ENCODE results near the gene TAS2R10.
"Not testable (repeated sequence)": the region's sequence is repeated elsewhere in the genome, so short reads cannot be mapped to it uniquely, and the experiment has no call there.

Gene TAS2R10

GRCh38 chr12:10826258-10826657 lies at the start of gene TAS2R10:
TAS2R10 (minus strand) TSS chr12:10826358; CDS start chr12:10826269, 89 bp downstream.
- no peak for DNase-seq

GRCh38 chr12:10873378-10873777 lies 47.2 kb upstream of the TAS2R10 start:
- DNase-seq: no peak

- DNase-seq: no peak
These were observed 41.2 kb upstream of the TAS2R10 start for GRCh38 chr12:10867381-10867780.

DNA sequence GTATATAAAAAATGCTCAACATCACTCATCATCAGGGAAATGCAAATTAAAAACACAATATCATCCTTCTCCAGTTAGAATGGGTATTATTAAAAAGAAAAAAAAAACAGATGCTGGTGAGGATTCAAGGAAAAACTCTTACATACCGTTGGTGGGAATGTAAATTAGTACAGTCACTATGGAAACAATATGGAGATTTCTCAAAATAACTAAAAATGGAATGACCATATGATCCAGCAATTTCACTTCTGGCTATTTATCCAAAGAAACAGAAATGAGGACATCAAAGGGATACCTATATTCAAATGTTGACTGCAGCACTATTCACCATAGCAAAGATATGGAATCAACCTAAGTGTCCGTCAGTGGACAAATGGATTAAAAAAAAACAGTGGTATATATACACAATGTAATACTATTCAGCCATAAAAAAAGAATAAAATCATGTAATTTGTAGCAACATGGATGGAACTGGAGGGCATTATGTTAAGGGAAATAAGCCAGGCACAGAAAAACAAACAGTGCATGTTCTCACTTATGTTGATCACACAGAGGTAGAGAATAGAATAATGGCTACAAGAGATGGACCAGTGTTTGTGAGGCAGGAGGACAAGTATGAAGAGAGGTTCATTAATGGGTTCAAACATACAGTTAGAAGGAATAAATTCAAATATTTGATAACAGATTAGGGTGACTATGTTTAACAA lies 37.5 kb upstream of the TAS2R10 start:
- no peak for DNase-seq

DNA sequence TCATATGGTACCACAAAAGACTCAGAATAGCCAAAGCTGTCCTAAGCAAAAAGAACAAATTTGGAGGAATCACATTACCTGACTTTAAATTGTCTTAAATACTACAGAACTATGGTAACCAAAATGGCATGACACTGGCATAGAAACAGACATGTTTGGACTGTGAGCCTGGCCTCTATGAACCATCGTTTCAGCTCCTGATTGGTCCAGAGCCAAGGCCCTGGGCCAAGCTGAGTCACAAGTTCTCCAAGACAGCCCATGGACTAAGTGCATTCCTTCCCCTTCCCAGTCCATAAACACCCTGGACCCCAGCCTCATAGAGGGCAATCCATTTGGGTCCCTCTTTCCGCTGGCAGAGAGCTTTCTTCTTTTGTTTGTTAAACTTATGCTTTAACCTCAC lies 35.2 kb upstream of the TAS2R10 start:
- no peak for DNase-seq

- DNase-seq: no peak
These were observed 29.6 kb upstream of the TAS2R10 start for GRCh38 chr12:10855807-10856206.

DNA sequence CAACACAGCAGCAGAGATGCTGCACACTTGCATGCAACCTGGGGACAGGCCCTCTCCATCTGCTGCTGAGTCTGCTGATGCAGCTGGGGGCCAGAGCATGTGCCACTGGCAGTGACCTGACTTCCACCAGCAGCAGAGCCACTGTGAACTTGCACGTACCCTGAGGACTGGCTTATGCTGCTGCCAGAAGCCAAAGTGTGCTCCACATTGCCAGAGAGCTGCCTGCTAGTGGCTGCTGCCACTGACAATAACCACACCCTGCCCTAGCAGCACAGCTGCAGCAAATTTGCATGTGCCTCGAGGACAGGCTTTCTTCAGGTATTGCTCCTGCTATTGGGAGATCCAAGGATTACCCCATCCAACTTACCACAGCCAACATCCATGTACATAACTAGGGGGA lies 27.6 kb upstream of the TAS2R10 start:
- DNase-seq: no peak

DNA sequence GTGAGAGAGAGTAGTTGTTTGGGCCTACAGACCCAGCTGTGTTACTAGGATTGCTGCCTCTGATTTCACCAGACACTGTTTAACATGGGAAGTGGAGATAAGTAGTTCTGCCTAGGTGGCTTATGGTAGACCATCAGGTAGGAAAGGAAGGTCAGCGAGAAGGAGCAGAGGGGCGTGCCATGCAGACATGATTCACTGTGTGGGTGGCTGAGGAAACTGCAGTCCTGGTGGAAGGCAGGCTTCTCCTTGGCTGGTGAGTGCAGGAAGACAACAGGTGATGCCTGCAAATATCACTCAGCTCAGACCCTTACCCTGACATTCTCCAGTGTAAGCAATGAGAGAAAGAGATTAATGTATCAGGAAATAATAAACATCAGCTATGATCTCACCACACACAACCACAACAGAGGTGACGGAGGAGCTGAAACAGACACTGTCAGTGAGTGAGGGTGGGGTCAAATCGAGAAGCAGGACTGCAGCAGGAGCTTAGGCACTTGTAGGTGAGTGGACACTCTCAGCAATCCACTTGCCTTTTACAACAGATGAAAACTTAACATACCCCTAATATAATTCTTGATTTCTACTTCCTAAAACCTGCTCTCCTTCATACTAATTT lies 25.2 kb upstream of the TAS2R10 start:
- no peak for DNase-seq

DNA sequence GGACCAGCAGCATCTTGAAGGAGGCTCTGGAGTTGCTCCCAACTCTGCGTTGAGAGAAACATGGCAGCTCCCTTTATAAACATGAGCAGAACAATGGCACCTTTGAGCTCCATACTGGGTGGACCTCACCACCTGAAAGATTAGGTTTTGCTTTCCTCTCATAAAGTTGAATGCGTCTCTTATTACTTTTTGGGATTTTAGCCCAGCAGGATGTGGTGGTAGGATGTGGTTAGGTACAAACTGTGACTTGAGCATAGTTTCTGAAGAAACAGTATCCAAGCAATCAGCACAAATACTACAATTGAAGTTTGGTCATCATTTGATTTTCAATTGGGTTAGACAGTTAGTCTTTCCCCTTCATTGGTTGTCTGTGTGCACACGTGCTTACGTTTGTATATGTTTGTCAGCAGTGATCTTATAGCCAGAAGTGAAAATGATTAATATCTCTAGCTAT lies 23.3 kb upstream of the TAS2R10 start, which contains the start of gene PRR4:
Gene PRR4, minus strand, starts transcription at position 51 of the 454 bp plus-strand sequence. Its CDS starts 38 bp downstream, at position 13.
- DNase-seq: no peak

GRCh38 chr12:10847744-10848143 lies 21.6 kb upstream of the TAS2R10 start:
- no peak for DNase-seq

- no peak for DNase-seq
These were observed 16.7 kb upstream of the TAS2R10 start for GRCh38 chr12:10842862-10843261.

DNA sequence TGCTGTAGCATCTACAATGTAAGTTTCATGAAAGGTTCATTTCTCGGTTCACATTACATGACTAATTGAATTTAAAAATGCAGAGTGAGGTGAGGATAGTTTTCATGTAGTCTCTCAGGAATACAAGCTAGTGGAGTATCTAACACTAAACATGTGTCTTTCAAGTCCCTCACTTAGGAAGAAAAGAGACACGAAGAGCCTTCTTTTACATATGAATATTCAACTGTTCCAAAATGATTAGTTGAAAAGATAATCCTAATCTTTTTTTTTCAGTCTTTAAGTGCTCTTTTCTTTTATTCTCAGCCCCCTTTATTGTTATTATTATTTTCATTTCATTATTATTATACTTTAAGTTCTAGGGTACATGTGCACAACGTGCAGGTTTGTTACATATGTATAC lies 12.3 kb upstream of the TAS2R10 start:
- DNase-seq: no peak

DNA sequence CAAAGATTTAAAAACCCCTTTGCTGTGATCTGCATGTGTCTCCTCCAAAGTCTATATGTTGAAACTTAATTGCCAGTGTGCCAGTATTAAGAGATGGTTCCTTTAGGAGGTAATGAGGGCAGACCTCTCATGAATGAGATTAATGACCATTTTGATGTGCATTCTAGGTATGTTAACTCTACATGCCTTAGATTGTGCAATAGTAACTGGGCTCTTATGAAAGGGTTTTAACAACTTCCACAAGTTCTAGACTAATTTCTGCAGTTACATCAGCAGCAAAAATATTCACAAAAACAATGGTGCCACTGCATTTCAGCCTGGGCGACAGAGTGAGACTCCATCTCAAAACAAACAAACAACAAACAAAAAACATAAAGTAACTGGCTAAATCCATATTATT lies 3.8 kb upstream of the TAS2R10 start:
- no peak for DNase-seq

GRCh38 chr12:10824957-10825356 lies 1.2 kb downstream of the TAS2R10 start:
- DNase-seq: no peak

GRCh38 chr12:10811883-10812536 lies 14.1 kb downstream of the TAS2R10 start:
- no peak for DNase-seq

- no peak for DNase-seq
These were observed 16.1 kb downstream of the TAS2R10 start, which contains the start of gene TAS2R9 for GRCh38 chr12:10810068-10810467. TAS2R9 (minus strand) TSS chr12:10810168; CDS start chr12:10810075, 93 bp downstream.

DNA sequence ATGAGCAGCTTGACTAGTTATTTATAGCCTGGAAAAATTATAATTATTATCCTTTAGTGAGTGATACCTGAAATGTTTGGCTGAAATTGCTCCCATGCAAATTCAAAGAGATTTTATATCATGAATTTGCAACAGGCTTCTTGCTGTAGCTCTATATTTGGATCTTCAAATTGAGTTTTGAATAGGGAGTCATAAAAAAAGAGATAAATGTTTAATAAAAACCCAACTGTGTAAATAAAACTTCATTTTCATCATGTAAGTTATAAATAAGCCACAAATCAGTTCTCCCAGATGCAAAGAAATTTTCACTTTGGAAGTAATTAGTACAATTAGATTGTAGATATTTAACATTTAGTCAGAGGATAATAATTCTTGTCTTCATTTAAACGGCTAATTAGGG lies 19.0 kb downstream of the TAS2R10 start, which contains the start of gene TAS2R8:
Gene TAS2R8, minus strand, starts transcription at position 101 of the 400 bp plus-strand sequence. CDS start 306 bp downstream, outside the sequence.
- no peak for DNase-seq

- no peak for DNase-seq
These were observed 23.6 kb downstream of the TAS2R10 start, which contains the start of gene TAS2R7 for GRCh38 chr12:10802587-10802986. TAS2R7 (minus strand) TSS chr12:10802627; CDS start chr12:10802570, 57 bp downstream.

- no peak for DNase-seq
These were observed 24.4 kb downstream of the TAS2R10 start for GRCh38 chr12:10801741-10802140.

GRCh38 chr12:10794222-10794621 lies 31.9 kb downstream of the TAS2R10 start:
- DNase-seq: no peak

DNA sequence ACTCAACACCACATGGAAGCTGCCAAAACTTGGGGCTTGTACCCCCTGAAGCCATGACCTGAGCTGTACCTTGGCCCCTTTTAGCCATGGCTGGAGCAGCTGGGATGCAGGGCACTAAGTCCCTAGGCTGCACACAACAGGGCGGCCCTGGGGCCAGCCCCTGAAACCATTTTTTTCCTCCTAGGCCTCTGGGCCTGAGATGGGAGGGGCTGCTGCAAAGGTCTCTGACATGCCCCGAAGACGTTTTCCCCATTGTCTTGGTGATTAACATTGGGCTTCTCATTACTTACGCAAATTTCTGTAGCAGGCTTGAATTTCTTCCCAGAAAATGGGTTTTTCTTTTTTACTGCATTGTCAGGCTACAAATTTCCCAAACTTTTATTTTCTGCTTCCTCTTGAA lies 34.4 kb downstream of the TAS2R10 start:
- DNase-seq: not testable (repeated sequence)

DNA sequence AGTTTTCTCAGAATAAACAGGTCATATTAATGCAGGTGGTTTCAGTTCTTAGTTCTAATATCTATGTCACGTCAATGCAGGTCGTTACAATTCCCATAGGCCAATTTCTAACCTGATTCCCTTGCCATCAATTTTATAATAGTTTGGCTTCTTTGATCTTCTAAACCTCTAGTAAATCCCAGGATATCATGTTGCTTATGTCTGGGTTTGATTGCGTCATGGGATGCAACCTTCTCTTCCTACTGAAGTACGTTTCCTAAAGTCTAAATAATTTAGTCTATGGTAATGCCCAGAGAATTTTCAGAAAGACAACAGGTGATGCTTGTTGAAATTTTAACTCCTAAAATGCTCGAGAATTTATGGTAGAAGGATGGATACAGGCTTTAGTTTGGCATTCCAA lies 42.9 kb downstream of the TAS2R10 start:
- DNase-seq: no peak

GRCh38 chr12:10779103-10779502 lies 47.1 kb downstream of the TAS2R10 start:
- DNase-seq: no peak

All from activated CD8-positive, alpha-beta memory T cell treated with anti-CD3 and anti-CD28 coated beads, Interleukin-2, amount 50 U/mL, for 48 hours (primary cell).